Raji (cell line): ENCODE measurements around the gene IKZF3.

ENCODE experiments used
- POLR2A ChIP-seq: IDR thresholded peaks from 2 replicates; pipeline ENCODE4 v1.6.1; 2011; ENCODE audit warnings: low read depth, low read length, control low read depth; ENCODE audit not compliant: insufficient read depth

Gene IKZF3

GRCh38 chr17:39742856-39743436 lies 121.2 kb downstream of the IKZF3 start:
- TF ChIP-seq POLR2A = no peak

GRCh38 chr17:39742126-39742855 lies 121.8 kb downstream of the IKZF3 start:
- TF ChIP-seq POLR2A = no peak

GRCh38 chr17:39740357-39741111 lies 123.6 kb downstream of the IKZF3 start:
- no peak for TF ChIP-seq POLR2A

GRCh38 chr17:39739885-39740356 lies 124.2 kb downstream of the IKZF3 start:
- no peak for TF ChIP-seq POLR2A

- no peak for TF ChIP-seq POLR2A
Observed at GRCh38 chr17:39738983-39739884, 124.9 kb downstream of the IKZF3 start.

GRCh38 chr17:39738568-39738901 lies 125.6 kb downstream of the IKZF3 start:
- TF ChIP-seq POLR2A = no peak

- no peak for TF ChIP-seq POLR2A
Observed at GRCh38 chr17:39737760-39738567, 126.1 kb downstream of the IKZF3 start, which contains the start of gene GRB7. Gene GRB7 (plus strand): TSS chr17:39737938. CDS start chr17:39742302, 4,364 bp downstream.

- TF ChIP-seq POLR2A = no peak
Observed at GRCh38 chr17:39737206-39737759, 126.8 kb downstream of the IKZF3 start.

GRCh38 chr17:39736319-39737165 lies 127.6 kb downstream of the IKZF3 start:
- TF ChIP-seq POLR2A = no peak

GRCh38 chr17:39735882-39736281 lies 128.2 kb downstream of the IKZF3 start:
- no peak for TF ChIP-seq POLR2A

- TF ChIP-seq POLR2A = no peak
Observed at GRCh38 chr17:39732586-39732985, 131.5 kb downstream of the IKZF3 start.

GRCh38 chr17:39730095-39730921 lies 133.8 kb downstream of the IKZF3 start, which contains the start of gene MIEN1:
Gene MIEN1 (minus strand): TSS chr17:39730532. CDS start chr17:39730495, 37 bp downstream.
- TF ChIP-seq POLR2A = peak; percentile 76
